Mucosa of gallbladder (tissue), 1 donor: Measurements from ENCODE around the gene CDK5RAP2. TPM values are rescaled to one million over a fixed set of nuclear protein-coding genes. Genes with fewer than 3 reads are reported as not detected.

Experiments used
- DNase-seq: peaks from one replicate; pipeline ENCODE4 v3.0.0-alpha.2; 2020; ENCODE audit warnings: low spot score
- total RNA-seq: library from RNA; stranded (reverse); gene quantifications from one replicate; pipeline ENCODE4 v1.2.1, GENCODE V29; 2021
- donor health status: DM: no; HTN: no; CAD: no.

Gene CDK5RAP2
- total RNA-seq, 1 donor from 2014 or later, result 43.3 TPM

GRCh38 chr9:120402741-120403542 is 177.0 kb downstream of the CDK5RAP2 start:
- DNase-seq, result no peak

- DNase-seq, result no peak
Observed at GRCh38 chr9:120399940-120400339, 180.0 kb downstream of the CDK5RAP2 start.

- no peak for DNase-seq
Observed at GRCh38 chr9:120398286-120398685, 181.7 kb downstream of the CDK5RAP2 start.

- no peak for DNase-seq
Observed at GRCh38 chr9:120397453-120397852, 182.5 kb downstream of the CDK5RAP2 start.

GRCh38 chr9:120396931-120397330 is 183.0 kb downstream of the CDK5RAP2 start:
- DNase-seq, result no peak

- DNase-seq, result no peak
Observed at GRCh38 chr9:120396418-120396817, 183.5 kb downstream of the CDK5RAP2 start.

- DNase-seq, result no peak
Observed at GRCh38 chr9:120395376-120395775, 184.6 kb downstream of the CDK5RAP2 start.

GRCh38 chr9:120394058-120394669 is 185.8 kb downstream of the CDK5RAP2 start:
- DNase-seq, result no peak

GRCh38 chr9:120393386-120394057 is 186.4 kb downstream of the CDK5RAP2 start:
- DNase-seq, result no peak

- no peak for DNase-seq
Observed at GRCh38 chr9:120392711-120393110, 187.3 kb downstream of the CDK5RAP2 start.

GRCh38 chr9:120392245-120392644 is 187.7 kb downstream of the CDK5RAP2 start:
- no peak for DNase-seq

- DNase-seq, result no peak
Observed at GRCh38 chr9:120391691-120392090, 188.3 kb downstream of the CDK5RAP2 start.

- DNase-seq, result no peak
Observed at GRCh38 chr9:120390637-120391190, 189.3 kb downstream of the CDK5RAP2 start.

- no peak for DNase-seq
Observed at GRCh38 chr9:120389867-120390266, 190.1 kb downstream of the CDK5RAP2 start.

GRCh38 chr9:120389300-120389699 is 190.7 kb downstream of the CDK5RAP2 start:
- no peak for DNase-seq

GRCh38 chr9:120388003-120388855 is 191.7 kb downstream of the CDK5RAP2 start:
- no peak for DNase-seq

GRCh38 chr9:120387257-120388002 is 192.5 kb downstream of the CDK5RAP2 start:
- no peak for DNase-seq

GRCh38 chr9:120386390-120387131 is 193.4 kb downstream of the CDK5RAP2 start:
- no peak for DNase-seq

GRCh38 chr9:120385606-120386389 is 194.2 kb downstream of the CDK5RAP2 start:
- DNase-seq, result no peak
